ENCODE measurements around the gene SLC9A9.

SLC9A9 gene

DNA sequence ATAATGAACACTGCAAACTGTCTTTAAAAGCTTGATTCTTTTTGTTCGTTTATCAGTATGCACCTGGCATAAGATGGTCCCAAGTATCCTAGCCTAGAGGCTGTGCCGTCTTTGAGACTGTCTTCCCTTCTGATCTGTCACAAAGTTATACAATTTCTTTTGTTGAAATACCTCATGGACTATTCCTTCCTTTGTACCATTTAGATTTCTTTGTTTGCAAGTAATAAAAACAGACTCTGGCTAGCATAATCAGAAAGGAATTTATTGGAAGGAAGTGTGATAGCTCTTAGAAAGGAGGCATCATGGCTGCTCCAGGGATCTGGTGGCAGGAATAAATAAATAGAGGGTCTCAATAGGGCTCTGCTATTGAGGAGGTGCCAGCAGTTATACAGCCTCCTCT, 280.4 kb downstream of the SLC9A9 start:
- ATAC-seq: no peak
- TF ChIP-seq GLIS3 (CRISPR knock-in tag; IDR thresholded peaks at IDR 0.05) (no peak), ARNTL (CRISPR knock-in tag; IDR thresholded peaks at IDR 0.05; ENCODE audit: borderline replicate concordance, low read depth) (no peak), ISL1 (CRISPR knock-in tag; IDR thresholded peaks at IDR 0.05) (no peak), ZC3H10 (CRISPR knock-in tag; IDR thresholded peaks at IDR 0.05) (no peak), ZNF565 (CRISPR knock-in tag; conservative IDR thresholded peaks at IDR 0.05; ENCODE audit: low read depth) (no peak), SNAI2 (CRISPR knock-in tag; IDR thresholded peaks at IDR 0.05) (no peak)

DNA sequence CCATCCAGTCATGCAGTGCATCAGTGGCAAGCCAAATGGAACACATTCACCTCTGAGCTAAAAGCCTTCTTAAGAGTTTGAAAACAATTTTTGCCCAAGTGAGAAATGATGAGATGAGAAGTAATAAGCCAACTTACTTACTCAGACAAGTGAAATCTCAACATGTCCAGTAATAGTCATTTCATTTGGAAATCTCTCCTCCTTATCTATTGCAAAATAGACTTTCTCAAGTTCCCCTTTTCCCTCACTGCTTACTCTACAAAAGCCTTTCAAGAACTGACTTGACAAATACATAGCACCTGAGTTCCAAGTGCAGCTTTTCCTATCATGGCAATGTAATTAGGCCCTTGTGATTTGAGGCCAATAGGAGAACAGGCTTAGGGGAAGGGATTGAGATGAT, 282.3 kb downstream of the SLC9A9 start:
- no peak for ATAC-seq
- TF ChIP-seq ZNF565 (CRISPR knock-in tag; conservative IDR thresholded peaks at IDR 0.05; ENCODE audit: low read depth): no peak
- TF ChIP-seq ISL1 (CRISPR knock-in tag; IDR thresholded peaks at IDR 0.05): no peak
- TF ChIP-seq ESRRG (CRISPR knock-in tag; IDR thresholded peaks at IDR 0.05): no peak
- no peak for TF ChIP-seq PPARA (CRISPR knock-in tag; IDR thresholded peaks at IDR 0.05; ENCODE audit: borderline replicate concordance)
- TF ChIP-seq BACH2 (CRISPR knock-in tag; IDR thresholded peaks at IDR 0.05; ENCODE audit: borderline replicate concordance): no peak
- TF ChIP-seq TCF4 (CRISPR knock-in tag; IDR thresholded peaks at IDR 0.05; ENCODE audit: borderline replicate concordance): no peak
- no peak for TF ChIP-seq ZNF8 (CRISPR knock-in tag; IDR thresholded peaks at IDR 0.05)
- no peak for TF ChIP-seq ARNTL (CRISPR knock-in tag; IDR thresholded peaks at IDR 0.05; ENCODE audit: borderline replicate concordance, low read depth)
- TF ChIP-seq, protein P1, sequence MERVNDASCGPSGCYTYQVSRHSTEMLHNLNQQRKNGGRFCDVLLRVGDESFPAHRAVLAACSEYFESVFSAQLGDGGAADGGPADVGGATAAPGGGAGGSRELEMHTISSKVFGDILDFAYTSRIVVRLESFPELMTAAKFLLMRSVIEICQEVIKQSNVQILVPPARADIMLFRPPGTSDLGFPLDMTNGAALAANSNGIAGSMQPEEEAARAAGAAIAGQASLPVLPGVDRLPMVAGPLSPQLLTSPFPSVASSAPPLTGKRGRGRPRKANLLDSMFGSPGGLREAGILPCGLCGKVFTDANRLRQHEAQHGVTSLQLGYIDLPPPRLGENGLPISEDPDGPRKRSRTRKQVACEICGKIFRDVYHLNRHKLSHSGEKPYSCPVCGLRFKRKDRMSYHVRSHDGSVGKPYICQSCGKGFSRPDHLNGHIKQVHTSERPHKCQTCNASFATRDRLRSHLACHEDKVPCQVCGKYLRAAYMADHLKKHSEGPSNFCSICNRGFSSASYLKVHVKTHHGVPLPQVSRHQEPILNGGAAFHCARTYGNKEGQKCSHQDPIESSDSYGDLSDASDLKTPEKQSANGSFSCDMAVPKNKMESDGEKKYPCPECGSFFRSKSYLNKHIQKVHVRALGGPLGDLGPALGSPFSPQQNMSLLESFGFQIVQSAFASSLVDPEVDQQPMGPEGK (CRISPR knock-in tag; IDR thresholded peaks at IDR 0.05; ENCODE audit: borderline replicate concordance): no peak
- TF ChIP-seq GLIS3 (CRISPR knock-in tag; IDR thresholded peaks at IDR 0.05): no peak
- TF ChIP-seq TOX (CRISPR knock-in tag; IDR thresholded peaks at IDR 0.05; ENCODE audit: borderline replicate concordance): no peak
- TF ChIP-seq RARB (CRISPR knock-in tag; IDR thresholded peaks at IDR 0.05): no peak
- TF ChIP-seq, protein P2, sequence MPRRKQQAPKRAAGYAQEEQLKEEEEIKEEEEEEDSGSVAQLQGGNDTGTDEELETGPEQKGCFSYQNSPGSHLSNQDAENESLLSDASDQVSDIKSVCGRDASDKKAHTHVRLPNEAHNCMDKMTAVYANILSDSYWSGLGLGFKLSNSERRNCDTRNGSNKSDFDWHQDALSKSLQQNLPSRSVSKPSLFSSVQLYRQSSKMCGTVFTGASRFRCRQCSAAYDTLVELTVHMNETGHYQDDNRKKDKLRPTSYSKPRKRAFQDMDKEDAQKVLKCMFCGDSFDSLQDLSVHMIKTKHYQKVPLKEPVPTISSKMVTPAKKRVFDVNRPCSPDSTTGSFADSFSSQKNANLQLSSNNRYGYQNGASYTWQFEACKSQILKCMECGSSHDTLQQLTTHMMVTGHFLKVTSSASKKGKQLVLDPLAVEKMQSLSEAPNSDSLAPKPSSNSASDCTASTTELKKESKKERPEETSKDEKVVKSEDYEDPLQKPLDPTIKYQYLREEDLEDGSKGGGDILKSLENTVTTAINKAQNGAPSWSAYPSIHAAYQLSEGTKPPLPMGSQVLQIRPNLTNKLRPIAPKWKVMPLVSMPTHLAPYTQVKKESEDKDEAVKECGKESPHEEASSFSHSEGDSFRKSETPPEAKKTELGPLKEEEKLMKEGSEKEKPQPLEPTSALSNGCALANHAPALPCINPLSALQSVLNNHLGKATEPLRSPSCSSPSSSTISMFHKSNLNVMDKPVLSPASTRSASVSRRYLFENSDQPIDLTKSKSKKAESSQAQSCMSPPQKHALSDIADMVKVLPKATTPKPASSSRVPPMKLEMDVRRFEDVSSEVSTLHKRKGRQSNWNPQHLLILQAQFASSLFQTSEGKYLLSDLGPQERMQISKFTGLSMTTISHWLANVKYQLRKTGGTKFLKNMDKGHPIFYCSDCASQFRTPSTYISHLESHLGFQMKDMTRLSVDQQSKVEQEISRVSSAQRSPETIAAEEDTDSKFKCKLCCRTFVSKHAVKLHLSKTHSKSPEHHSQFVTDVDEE (CRISPR knock-in tag; IDR thresholded peaks at IDR 0.05): no peak
- TF ChIP-seq, protein P3, sequence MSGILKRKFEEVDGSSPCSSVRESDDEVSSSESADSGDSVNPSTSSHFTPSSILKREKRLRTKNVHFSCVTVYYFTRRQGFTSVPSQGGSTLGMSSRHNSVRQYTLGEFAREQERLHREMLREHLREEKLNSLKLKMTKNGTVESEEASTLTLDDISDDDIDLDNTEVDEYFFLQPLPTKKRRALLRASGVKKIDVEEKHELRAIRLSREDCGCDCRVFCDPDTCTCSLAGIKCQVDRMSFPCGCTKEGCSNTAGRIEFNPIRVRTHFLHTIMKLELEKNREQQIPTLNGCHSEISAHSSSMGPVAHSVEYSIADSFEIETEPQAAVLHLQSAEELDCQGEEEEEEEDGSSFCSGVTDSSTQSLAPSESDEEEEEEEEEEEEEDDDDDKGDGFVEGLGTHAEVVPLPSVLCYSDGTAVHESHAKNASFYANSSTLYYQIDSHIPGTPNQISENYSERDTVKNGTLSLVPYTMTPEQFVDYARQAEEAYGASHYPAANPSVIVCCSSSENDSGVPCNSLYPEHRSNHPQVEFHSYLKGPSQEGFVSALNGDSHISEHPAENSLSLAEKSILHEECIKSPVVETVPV (CRISPR knock-in tag; IDR thresholded peaks at IDR 0.05): no peak
- TF ChIP-seq, protein P4, sequence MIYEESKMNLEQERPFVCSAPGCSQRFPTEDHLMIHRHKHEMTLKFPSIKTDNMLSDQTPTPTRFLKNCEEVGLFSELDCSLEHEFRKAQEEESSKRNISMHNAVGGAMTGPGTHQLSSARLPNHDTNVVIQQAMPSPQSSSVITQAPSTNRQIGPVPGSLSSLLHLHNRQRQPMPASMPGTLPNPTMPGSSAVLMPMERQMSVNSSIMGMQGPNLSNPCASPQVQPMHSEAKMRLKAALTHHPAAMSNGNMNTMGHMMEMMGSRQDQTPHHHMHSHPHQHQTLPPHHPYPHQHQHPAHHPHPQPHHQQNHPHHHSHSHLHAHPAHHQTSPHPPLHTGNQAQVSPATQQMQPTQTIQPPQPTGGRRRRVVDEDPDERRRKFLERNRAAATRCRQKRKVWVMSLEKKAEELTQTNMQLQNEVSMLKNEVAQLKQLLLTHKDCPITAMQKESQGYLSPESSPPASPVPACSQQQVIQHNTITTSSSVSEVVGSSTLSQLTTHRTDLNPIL (CRISPR knock-in tag; IDR thresholded peaks at IDR 0.05; ENCODE audit: low read depth): no peak
- no peak for TF ChIP-seq ZC3H10 (CRISPR knock-in tag; IDR thresholded peaks at IDR 0.05)
- TF ChIP-seq CSDC2 (CRISPR knock-in tag; IDR thresholded peaks at IDR 0.05): no peak
- TF ChIP-seq OSR1 (CRISPR knock-in tag; IDR thresholded peaks at IDR 0.05): no peak
- TF ChIP-seq ZFP30 (CRISPR knock-in tag; IDR thresholded peaks at IDR 0.05): no peak
- TF ChIP-seq ZFP3 (CRISPR knock-in tag; IDR thresholded peaks at IDR 0.05): no peak

DNA sequence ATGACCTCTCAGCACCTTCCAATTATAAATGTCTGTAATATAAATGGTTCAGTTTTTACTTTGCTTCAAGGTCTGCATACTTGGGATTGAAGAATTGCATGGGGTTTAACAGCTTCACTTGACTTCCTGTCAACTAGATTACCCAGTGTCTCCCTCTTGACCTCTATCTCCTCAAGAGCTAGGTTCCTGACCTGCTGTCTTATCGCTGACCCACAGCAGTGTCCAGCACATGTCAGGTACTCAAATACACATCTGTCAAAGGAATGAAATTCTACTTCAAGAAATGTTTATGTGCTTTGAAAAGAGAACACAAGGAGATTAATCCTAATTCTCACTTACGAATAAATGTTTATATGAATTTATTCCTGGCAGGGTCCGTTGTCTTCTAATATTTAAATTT, 284.5 kb downstream of the SLC9A9 start:
- TF ChIP-seq GLIS3 (CRISPR knock-in tag; IDR thresholded peaks at IDR 0.05) (no peak), ISL1 (CRISPR knock-in tag; IDR thresholded peaks at IDR 0.05) (no peak), ZFP30 (CRISPR knock-in tag; IDR thresholded peaks at IDR 0.05) (no peak), ESRRG (CRISPR knock-in tag; IDR thresholded peaks at IDR 0.05) (no peak)
- TF ChIP-seq, protein P2 (CRISPR knock-in tag; IDR thresholded peaks at IDR 0.05): no peak
- ATAC-seq: no peak
